NCI-H82 (cell line): Measurements from ENCODE around the gene HOXC6.

ENCODE experiments used
- DNase-seq: peaks from one replicate; lab custom pipeline; 2025; lab: John Stamatoyannopoulos, UW

The HOXC6 gene

DNA sequence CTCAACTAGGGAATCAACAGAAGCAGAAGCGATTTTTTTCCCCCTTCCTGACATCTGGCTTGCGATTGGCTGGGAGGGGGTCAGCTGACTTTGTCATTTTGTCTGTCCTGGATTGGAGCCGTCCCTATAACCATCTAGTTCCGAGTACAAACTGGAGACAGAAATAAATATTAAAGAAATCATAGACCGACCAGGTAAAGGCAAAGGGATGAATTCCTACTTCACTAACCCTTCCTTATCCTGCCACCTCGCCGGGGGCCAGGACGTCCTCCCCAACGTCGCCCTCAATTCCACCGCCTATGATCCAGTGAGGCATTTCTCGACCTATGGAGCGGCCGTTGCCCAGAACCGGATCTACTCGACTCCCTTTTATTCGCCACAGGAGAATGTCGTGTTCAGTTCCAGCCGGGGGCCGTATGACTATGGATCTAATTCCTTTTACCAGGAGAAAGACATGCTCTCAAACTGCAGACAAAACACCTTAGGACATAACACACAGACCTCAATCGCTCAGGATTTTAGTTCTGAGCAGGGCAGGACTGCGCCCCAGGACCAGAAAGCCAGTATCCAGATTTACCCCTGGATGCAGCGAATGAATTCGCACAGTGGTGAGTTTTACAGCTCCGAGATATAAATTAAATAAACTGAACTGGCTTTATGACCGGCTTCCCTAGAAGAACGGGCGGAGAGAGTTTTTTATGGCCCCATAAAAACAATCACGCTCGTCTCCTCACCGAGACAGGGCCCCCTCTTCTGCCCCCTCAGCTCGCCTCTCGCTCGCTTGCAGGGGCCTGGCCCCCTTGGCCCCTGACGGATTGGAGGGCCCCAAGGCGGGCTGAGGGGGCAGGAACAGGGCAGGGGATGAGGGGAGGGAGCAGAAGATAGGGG, at the start of gene HOXC6:
HOXC6 (plus strand) TSS at position 127 of the 888 bp plus-strand sequence; CDS start at position 209, 82 bp downstream.
- DNase-seq, result peak; percentile 76

DNA sequence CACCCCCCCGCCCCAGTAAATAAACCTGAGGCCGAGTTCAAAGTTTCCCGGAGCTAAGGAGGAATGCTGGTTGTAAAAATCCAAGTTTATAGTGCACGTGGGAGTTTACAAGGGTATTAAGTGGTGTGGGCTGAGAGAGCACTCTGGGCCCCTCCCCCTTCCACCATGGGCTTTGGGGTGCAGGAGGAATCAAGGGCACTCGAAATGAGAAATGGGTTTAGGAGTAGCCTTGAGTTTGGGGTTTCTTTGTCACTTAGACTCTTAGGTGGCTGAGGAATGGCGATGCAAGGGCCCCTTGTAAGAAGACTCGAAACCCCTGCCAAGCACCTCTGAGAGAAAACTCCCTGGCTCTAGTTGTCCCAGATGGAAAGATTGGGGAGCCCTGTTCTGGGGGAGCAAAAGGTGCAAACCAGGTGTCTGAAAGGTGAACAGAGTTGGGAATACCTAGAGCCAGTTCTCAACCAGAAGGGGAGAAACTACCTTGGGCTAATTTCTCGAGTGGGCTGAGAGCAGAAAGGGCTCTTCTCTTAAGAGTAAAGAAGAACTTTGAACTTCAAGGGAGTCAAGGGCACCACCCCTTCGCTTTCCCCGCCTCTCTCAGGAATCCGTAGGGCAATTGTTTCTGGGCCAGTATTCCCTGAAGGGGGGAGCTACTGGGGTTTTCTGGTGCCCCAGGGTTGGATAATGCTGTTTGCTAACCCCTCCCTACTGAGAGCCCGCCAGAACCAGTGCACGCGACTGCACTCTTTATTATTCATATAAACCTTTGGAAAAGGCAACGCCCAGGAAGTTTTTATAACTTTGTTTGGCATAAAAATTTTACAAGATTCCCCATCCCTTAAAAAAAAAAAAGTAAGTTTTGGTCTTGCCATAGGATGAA, 49.5 kb upstream of the HOXC6 start:
- no peak for DNase-seq

DNA sequence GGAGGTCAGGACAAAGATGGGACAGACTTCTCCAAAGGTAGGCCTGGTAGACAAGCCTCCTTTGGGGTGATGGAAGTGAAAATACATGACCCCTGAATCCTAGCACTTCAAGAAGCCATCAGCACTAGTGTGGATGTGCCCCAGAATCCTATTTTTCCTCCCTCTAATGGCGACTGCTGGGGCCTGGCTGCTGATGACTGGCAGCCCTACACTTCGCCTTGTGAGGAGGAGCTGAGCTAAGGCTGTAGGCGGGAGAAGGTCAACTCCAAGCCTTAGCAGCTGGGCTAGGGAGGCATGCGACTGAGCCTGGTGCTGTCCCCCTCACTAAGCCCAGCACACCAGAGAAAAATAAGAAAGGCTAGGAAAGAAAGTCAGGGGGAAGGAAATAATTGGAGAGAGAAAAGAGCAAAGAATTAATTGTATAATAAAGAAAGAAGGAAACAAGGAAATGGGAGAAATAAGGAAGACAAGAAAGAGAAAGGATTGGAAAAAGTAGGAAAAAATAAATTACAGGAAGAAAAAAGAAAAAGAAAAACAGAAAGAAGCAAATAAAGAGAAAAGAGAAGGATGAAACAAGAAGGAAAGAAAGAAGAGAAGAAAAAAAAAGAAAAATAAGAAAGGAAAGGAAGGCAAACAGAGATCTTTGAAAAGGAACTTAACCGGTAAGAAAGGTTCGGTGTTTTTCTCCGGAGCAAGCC, 48.0 kb upstream of the HOXC6 start:
- peak; percentile 46 for DNase-seq

DNA sequence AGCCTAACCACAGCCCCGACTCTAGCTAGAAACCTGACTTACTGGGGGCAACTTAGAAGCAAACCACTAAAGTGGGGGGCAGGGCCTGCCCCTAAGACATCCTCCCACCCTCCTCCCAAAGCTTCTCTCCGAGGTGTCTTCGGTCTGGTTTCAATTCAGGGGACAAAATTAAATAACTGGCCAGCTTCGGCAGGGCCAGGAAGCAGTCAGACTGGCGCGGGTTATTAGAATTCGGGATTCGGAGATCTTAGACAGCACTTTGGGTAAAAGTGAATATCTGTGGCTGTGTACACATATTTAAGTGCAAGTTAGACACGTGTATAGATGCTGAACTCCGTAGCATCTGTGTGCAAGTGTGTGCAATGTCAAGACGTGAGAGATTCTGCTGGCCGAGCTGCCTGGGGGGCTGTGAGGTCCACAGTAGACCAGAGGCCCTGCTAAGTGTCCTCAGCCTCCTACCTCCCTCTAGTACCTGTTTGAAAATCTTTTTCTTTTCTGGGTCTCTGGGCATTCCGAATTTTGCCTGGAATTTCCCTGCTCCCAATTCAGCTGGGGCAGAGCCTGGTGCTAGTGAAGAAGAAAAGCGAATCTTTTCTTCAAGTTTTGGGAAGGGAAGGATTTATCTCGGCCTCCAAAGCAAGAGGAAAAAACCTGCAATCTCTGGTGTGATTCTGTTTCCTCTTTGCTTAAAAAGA, 47.3 kb upstream of the HOXC6 start:
- no peak for DNase-seq

DNA sequence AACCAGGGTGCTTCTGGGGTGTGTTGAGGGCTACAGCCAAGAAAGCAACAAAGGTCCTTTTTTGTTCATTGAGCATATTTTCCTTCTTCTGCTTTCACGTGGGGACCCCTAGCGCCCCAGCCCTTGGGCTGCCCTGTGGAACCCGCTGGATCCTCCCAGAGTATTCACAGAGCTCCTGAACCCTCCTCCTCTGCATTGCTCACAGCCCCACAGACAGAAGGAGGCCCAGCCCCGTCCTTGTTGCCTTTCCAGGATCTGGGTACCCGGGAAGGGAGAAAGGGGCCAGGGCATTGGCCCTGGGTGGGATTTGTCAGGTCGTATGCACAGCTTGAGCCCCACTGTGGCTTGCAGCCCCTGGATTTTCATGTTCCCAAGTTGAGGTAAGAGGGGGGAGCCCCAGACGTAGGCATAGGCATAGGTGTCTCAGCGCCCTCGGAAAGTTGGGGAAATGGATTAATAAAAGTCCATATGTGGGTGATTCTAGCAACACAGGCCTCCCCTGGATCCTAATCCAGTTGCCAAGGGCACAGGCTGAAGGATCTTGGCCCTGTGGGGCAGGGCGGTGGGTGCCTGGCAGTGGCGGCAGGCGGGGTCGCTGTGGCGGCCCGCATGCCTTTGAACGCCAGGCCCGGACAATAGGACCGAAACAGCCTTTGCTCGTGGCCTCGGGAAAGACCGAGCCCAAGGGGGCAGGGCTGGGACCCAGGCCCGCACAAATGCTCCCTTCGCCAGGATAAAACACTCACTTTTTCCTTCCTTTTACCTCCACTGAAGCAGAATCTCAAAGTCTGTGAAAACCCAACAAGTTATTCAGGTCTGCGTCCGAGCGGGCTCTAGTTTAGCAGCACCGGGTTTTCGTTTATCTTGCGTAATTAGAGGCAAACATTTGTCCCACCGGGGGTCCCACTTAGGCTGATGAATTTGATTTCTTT, 46.3 kb upstream of the HOXC6 start:
- DNase-seq, result no peak

DNA sequence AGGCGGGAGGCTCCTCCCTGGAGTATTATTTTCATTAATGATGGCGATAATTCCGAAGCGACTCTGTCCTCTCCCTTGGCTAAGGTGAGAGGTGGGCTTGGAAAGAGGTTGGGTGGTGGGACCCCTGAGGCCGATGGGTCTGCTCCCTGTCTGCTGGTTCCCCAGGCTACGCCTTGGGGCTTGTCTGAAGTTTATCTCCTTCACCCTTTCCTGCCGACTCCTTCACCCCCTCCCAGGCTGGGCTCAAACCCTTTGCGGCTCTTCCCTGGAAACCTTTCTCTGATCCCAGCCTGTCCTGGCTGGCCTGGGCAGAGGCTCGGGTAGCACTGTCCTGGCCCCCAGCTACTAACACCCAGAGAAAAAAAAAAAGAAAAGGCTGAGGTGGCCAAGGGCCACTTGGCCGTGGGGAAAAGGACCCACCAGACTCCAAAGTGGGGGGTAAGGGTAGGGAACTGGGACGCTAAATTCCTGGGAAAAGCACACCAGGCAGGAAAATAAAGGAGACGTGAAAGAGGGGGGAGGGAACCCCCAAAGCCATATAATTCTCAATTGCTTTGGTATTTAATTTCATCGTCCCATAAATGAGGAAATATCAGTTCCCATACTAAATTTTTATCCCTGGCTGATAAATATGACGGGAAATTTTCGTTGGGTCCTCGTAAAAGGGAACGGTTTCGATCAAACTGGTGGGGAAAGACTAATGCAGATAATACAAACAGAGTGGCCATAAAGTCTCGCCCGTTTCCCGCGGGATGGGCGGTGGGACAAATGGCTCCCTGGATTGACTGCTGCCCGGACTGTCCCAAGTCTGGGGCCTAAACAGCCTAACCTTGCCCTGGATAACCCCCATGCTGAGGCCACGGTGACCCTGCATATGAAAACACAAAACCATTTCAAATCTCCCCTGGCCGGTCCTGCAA, 45.3 kb upstream of the HOXC6 start:
- DNase-seq, result no peak

DNA sequence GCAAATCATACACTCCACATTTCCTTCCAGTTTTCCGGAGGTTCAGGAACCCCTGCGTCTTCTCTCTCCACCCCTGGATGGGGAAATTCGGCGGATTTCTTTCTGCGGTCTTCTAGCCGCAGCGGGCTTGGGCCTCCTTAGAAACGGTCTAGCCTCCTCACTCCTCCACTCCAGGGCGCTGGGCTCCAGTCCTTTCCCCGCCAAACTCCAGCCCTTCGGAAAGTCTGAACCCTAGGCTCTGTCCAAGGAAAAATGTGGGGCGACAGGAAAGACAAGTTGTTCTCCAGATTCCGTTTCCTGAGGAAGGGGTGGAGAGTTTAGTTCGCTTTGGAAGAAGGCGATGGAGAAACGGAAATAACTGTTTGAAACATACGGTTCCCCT, 44.7 kb upstream of the HOXC6 start:
- DNase-seq, result no peak

DNA sequence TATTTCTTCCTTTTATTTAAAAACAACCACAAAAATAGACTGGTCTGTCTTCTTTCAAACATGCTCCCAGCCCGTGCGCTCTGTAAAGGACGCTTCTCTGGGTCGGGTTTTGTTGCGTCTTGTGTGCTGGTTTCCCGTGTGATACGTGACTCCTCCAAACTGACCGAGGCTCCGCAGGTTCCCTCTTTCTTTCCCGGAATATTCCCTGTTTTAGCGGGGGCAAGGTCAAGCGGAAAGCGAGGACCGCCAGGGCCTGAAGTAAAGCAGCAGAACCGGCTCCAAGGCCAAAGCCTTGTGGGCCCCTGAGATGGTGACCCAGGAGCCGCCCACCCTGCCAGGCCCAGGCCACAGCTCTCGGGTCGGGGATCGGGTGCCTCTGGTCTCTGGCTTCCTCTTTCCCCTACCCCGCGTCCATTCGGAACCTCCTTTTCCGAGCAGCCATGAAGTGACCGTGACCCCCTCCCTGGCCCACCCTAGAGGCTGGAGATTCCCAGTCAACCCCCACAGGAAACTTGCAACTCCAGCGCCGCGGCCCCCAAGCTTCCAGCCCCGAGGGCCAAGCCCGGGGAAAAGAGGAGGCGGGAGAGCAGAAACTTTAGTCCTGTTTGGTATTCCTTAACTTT, 44.2 kb upstream of the HOXC6 start:
- no peak for DNase-seq

DNA sequence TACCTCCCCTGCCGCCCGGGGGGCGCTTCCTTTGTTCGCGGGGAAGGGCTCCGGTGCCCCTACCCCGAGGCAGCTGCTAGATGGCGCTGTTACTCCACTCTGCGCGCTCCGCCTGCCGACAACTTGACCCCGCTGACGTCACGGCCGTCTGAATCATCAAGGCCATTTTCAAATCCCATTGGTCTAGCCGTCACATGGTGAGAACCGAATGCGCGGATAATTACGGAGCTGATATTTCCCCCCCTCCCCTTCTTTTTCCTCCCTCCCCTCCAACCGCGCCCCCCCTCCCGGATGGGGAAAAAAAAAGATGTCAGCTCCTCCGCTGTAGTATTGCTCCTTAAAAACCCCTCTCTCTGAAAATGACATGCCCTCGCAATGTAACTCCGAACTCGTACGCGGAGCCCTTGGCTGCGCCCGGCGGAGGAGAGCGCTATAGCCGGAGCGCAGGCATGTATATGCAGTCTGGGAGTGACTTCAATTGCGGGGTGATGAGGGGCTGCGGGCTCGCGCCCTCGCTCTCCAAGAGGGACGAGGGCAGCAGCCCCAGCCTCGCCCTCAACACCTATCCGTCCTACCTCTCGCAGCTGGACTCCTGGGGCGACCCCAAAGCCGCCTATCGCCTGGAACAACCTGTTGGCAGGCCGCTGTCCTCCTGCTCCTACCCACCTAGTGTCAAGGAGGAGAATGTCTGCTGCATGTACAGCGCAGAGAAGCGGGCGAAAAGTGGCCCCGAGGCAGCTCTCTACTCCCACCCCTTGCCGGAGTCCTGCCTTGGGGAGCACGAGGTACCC, 43.1 kb upstream of the HOXC6 start, which contains the start of gene HOXC10:
HOXC10 (plus strand) TSS at position 246 of the 791 bp plus-strand sequence; CDS start at position 360, 114 bp downstream.
- DNase-seq, result peak; percentile 99

DNA sequence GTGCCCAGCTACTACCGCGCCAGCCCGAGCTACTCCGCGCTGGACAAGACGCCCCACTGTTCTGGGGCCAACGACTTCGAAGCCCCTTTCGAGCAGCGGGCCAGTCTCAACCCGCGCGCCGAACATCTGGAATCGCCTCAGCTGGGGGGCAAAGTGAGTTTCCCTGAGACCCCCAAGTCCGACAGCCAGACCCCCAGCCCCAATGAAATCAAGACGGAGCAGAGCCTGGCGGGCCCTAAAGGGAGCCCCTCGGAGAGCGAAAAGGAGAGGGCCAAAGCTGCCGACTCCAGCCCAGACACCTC, 42.6 kb upstream of the HOXC6 start:
- no peak for DNase-seq

DNA sequence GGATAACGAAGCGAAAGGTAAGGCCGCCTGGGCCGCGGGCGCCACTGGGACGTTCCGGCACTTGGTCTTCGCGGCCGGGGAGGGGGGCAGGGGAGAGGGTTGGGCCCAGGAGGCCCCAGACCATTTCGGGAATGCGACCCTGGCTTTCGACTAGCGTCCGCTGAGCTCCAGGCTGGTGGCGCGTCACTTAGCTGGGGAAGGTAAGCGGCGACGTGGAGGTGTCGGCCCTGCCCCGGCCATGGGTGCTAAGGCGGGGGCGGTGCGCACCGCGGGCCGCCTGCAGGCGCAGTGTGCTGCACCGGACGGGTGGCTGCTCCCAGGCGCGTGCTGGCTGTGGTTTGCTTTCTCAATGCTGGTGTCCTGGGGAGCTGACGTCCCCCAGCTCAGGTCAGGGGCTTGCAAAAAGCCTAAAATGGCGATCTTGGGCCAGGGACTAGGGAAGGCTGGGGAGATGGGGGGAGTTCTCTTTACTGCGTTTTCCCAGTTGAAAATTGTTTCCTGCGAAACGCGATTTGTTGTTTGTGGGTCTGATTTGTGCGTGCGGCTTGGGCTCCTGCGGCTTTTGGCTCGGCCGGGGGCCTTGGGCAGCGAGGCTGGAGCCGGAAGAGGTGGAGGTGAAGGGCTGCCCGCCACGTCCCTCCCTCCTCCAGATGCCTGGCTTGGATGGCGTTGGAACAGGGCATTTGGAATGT, 42.1 kb upstream of the HOXC6 start:
- peak; percentile 38 for DNase-seq

DNA sequence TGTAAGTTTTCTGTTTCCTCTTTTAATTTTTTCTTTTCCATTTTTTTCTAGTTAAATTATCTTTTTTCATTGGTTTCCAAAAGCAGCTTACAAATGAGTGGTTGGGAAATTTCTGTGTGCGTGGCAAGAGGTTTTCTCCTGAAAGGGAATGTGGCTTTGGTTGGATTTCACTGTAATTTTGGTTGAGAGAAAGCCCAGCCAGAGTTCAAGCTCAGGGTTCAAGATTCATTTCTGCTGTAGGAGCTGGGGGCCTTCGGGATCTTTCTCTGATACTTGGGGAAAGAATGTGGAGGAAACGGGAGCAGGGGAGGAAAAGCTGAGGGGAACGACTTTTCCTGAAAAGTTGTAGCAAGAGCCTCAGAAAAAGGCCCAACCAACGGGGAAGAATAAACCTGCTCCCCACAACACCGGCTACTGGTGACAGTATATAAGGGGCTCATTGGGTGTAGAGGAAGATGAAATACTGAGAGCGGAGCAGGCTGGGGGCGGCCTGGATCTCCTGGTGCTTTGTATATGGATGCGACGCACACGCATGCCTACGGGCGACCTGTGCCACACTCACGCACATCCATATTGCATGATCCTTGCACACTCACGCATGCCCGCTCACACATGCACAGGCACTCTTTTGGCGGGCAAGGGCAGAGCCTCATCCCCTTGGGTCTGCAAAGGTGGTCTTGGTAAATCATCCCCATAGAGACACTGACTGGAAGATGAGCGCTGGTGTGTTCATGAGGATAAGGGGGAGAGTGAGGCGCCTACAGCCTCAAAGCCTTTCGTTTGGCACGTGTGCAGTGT, 41.4 kb upstream of the HOXC6 start:
- DNase-seq, result no peak

DNA sequence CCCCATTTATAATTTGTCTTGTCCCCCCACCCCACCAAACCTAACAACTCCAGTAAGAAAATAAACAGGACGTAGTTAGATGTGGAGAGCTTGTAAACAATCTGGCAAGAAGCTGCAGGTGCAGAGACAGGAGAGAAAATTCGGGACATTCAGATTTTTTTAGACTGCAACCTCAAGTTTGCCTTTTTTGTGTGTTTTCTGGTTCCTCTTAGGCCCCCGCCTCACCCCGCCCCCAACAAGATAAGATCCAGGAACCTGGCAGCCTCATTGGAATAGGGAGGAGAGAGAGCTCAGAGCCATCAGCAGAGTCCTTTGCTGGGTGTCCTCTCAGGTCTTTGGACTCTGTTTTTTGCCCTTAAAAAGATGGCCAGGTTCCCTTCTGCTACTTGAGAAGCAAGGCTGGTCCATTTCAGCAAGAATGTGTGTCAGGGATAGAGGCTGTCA, 40.4 kb upstream of the HOXC6 start:
- DNase-seq, result no peak

DNA sequence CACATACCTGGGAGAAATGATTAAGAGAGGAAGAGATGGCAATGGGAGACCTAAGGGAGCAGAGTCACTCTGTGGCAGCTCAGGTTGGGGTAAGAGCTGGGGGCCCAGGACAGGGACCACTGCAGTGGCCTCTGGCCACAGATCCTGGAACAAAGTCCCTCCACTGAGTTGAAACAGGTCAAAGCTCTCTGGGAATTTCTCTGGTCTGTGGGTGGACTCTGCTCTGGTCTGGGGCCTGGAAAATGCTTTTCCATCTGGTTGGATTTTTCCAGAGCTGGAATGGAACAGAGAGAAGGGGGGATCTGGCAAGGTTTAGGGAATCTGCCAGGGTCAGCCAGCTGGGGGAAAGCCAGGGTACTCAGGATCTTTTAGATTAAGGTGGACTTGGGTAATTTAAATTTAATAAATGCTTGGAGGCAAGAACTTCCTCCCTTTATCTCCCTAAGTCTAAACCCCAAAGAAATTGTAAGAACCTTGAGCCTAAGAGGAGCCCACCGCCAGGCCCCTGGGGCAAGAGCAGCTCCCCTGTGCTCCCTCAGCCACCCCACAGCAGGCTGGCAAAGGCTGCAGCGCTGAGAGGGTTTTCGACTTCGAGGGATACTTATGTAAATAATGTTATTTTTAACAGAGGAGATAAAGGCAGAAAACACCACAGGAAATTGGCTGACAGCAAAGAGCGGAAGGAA, 39.6 kb upstream of the HOXC6 start:
- no peak for DNase-seq

DNA sequence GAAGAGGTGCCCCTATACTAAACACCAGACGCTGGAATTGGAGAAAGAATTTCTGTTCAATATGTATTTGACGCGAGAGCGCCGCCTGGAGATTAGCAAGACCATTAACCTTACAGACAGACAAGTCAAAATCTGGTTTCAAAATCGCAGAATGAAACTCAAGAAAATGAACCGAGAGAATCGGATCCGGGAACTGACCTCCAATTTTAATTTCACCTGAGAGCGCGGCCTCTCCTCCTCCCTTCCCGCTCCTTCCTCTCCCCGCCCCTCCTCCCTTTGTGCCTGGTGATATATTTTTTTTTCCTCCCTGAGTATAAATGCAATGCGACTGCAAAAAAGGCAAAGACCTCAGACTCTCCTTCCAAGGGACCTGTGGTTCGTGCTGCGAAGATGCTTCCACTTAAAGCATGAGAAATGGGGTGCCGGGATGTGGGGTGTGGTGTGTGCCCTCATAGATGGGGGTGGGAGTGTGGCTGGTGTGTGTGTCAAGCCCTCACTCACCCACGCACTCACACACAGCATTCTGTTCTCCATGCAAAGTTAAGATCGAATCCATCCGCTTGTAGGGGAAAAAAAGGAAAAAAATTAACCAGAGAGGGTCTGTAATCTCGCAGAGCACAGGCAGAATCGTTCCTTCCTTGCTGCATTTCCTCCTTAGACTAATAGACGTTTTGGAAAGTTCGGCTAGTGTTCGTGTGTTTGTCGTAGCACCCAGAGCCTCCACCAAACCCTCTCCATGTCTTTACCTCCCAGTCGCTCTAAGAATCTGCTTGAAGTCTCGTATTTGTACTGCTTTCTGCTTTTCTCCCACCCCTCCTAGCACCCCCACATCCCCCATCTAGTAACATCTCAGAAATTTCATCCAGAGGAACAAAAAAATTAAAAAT, 38.8 kb upstream of the HOXC6 start:
- DNase-seq, result peak; percentile 60
